IMR-90 (cell line): ENCODE measurements around the gene FMN1. TPM values are rescaled to one million over a fixed set of nuclear protein-coding genes. Genes with fewer than 3 reads are reported as not detected.
A peak's percentile ranks its signal among the peaks of the same experiment; 100 is the strongest.

Source experiments
- ATAC-seq: fragments of 200-7000 bp; cut with Tn5 transposase; 2 replicates; pipeline ENCODE4 v1.9.1; 2020; ENCODE audit warnings: low read depth, mild to moderate bottlenecking, moderate library complexity
- BruUV-seq: library from RNA; stranded (reverse); fragments of 400-500 nt; replicated peaks from 2 replicates; lab custom pipeline; 2021; lab: Mats Ljungman, UMichigan
- CTCF ChIA-PET: fragments of 300-600 bp; formaldehyde crosslinking; extraction: SDS; loops from one replicate; lab custom pipeline; 2021; ENCODE audit warnings: antibody characterized with exemption; lab: Yijun Ruan, JAX
- POLR2A ChIA-PET: fragments of 300-600 bp; sonication (Branson Sonifier 250); formaldehyde crosslinking; loops from one replicate; lab custom pipeline; 2022; ENCODE audit warnings: antibody characterized with exemption; ENCODE audit not compliant: unreplicated experiment; lab: Charles Lee
- DNase-seq: peaks from one replicate; pipeline ENCODE4 v3.0.0; 2013
- H2AFZ ChIP-seq: replicated peaks from 2 replicates; pipeline ENCODE3; 2013; ENCODE audit warnings: low read length, mild to moderate bottlenecking; ENCODE audit not compliant: poor library complexity
- H2AK5ac ChIP-seq: 2 replicates; pipeline ENCODE4 v1.6.1; 2013; ENCODE audit warnings: low read depth, low read length, inconsistent platforms
- H2AK9ac ChIP-seq: replicated peaks from 2 replicates; pipeline ENCODE3; 2013; ENCODE audit warnings: mild to moderate bottlenecking, low read depth, low read length, moderate library complexity; ENCODE audit not compliant: poor library complexity
- H2BK120ac ChIP-seq: 2 replicates; pipeline ENCODE4 v1.6.1; 2013; ENCODE audit warnings: low read depth, low read length, inconsistent platforms
- H2BK15ac ChIP-seq: 3 replicates; pipeline ENCODE4 v1.6.1; 2013; ENCODE audit warnings: low read depth, low read length, inconsistent platforms
- H2BK20ac ChIP-seq: 2 replicates; pipeline ENCODE4 v1.6.1; 2013; ENCODE audit warnings: low read depth, mild to moderate bottlenecking, inconsistent platforms, low read length, moderate library complexity
- H2BK5ac ChIP-seq: 2 replicates; pipeline ENCODE4 v1.6.1; 2013; ENCODE audit warnings: mild to moderate bottlenecking, low read depth, low read length, inconsistent platforms; ENCODE audit not compliant: poor library complexity, severe bottlenecking
- H3K14ac ChIP-seq: replicated peaks from 2 replicates; pipeline ENCODE4 v1.6.1; 2013; ENCODE audit warnings: low read depth, low read length, inconsistent platforms
- H3K18ac ChIP-seq: 2 replicates; pipeline ENCODE4 v1.6.1; 2013; ENCODE audit warnings: low read depth, low read length, control low read depth
- H3K23ac ChIP-seq: 2 replicates; pipeline ENCODE4 v1.6.1; 2013; ENCODE audit warnings: low read depth, low read length, inconsistent platforms
- H3K27ac ChIP-seq: 2 replicates; pipeline ENCODE4 v1.5.1; 2013; ENCODE audit warnings: mild to moderate bottlenecking, control low read depth, low read length; ENCODE audit not compliant: insufficient read depth
- H3K27me3 ChIP-seq: 2 replicates; pipeline ENCODE4 v1.6.1; 2013; ENCODE audit warnings: low read length; ENCODE audit not compliant: control insufficient read depth, insufficient read depth
- H3K36me3 ChIP-seq: 2 replicates; pipeline ENCODE4 v1.6.1; 2013; ENCODE audit warnings: low read length, mixed read lengths; ENCODE audit not compliant: control insufficient read depth, insufficient read depth
- H3K4ac ChIP-seq: 2 replicates; pipeline ENCODE4 v1.6.1; 2013; ENCODE audit warnings: low read depth, low read length, inconsistent platforms
- H3K4me1 ChIP-seq: 2 replicates; pipeline ENCODE4 v1.6.1; 2013; ENCODE audit warnings: low read length, mixed read lengths; ENCODE audit not compliant: control insufficient read depth, insufficient read depth
- H3K4me2 ChIP-seq: 2 replicates; pipeline ENCODE4 v1.6.1; 2013; ENCODE audit warnings: low read depth, mild to moderate bottlenecking, control low read depth, low read length, moderate library complexity
- H3K4me3 ChIP-seq: 2 replicates; pipeline ENCODE4 v1.5.1; 2013; ENCODE audit warnings: low read depth, mild to moderate bottlenecking, control low read depth, low read length, moderate library complexity; ENCODE audit not compliant: insufficient read depth
- H3K56ac ChIP-seq: 2 replicates; pipeline ENCODE4 v1.6.1; 2013; ENCODE audit warnings: low read length, inconsistent platforms; ENCODE audit not compliant: insufficient read depth; ENCODE audit errors: extremely low read depth
- H3K79me1 ChIP-seq, 2 experiments: 2 replicates each; pipeline ENCODE4 v1.6.1; 2013; ENCODE audit warnings: low read length in 2 of 2, inconsistent platforms in 1 of 2, low read depth in 1 of 2
- H3K9ac ChIP-seq: 2 replicates; pipeline ENCODE4 v1.6.1; 2013; ENCODE audit warnings: low read depth, low read length, control low read depth
- H3K9me1 ChIP-seq: 2 replicates; pipeline ENCODE4 v1.6.1; 2013; ENCODE audit warnings: low read length, inconsistent platforms; ENCODE audit not compliant: insufficient read depth
- H3K9me3 ChIP-seq: 2 replicates; pipeline ENCODE4 v1.6.1; 2013; ENCODE audit warnings: low read length; ENCODE audit not compliant: control insufficient read depth, insufficient read depth
- H4K20me1 ChIP-seq: 2 replicates; pipeline ENCODE4 v1.6.1; 2013; ENCODE audit warnings: low read length, inconsistent platforms; ENCODE audit not compliant: insufficient read depth
- H4K5ac ChIP-seq: 2 replicates; pipeline ENCODE4 v1.6.1; 2013; ENCODE audit warnings: mild to moderate bottlenecking, low read depth, low read length, control low read depth
- H4K8ac ChIP-seq, 2 experiments: 2 replicates each; pipeline ENCODE4 v1.6.1; 2013; ENCODE audit warnings: low read depth in 2 of 2, low read length in 2 of 2, control low read depth in 1 of 2, inconsistent platforms in 1 of 2
- H4K91ac ChIP-seq: 2 replicates; pipeline ENCODE4 v1.6.1; 2013; ENCODE audit warnings: low read depth, low read length, inconsistent platforms; ENCODE audit not compliant: insufficient read depth
- MAFK ChIP-seq: IDR thresholded peaks from 2 replicates; pipeline ENCODE4 v1.6.1; 2012; ENCODE audit warnings: low read depth, low read length, improper control_type of control experiment
- RAD21 ChIP-seq: IDR thresholded peaks from 2 replicates; pipeline ENCODE4 v1.6.1; 2012; ENCODE audit warnings: low read length, improper control_type of control experiment
- WGBS, 2 experiments: methylation state at CpG; one replicate each; pipeline versions ENCODE4 v1.1.5 to v1.1.7; 2013; ENCODE audit warnings: missing lambda C conversion rate in 2 of 2; ENCODE audit not compliant: insufficient read length in 1 of 2; ENCODE audit errors: extremely low coverage in 2 of 2; 5-methylcytosine and 5-hydroxymethylcytosine counted together
- dilution Hi-C: fragments of 300-500 bp; cut with HindIII; formaldehyde crosslinking; loops from one replicate; pipeline ENCODE4 v1.14.3; 2018; ENCODE audit warnings: low sequenced_read_pairs; ENCODE audit not compliant: unreplicated experiment
- in situ Hi-C: fragments of 300-500 bp; cut with MboI; formaldehyde crosslinking; loops from 3 replicates; pipeline ENCODE4 v1.14.3; 2019; ENCODE audit warnings: low sequenced_read_pairs, inconsistent platforms, mixed read lengths
- intact Hi-C: fragments of 100-400 bp; cut with micrococcal nuclease; formaldehyde crosslinking; loops from 2 replicates; pipeline ENCODE4 v1.10.0; 2022
- polyA plus RNA-seq, 3 experiments: library from polyadenylated mRNA; depleted of rRNA; stranded (reverse); fragments of >200 nt; gene quantifications; 2 replicates each; pipeline ENCODE4 v1.2.3, GENCODE V29; 2012; ENCODE audit warnings: low replicate concordance in 1 of 3
- total RNA-seq: library from RNA; depleted of rRNA; stranded (reverse); fragments of >200 nt; gene quantifications from 2 replicates; pipeline ENCODE4 v1.2.3, GENCODE V29; 2012
- TF ChIP-seq, protein P1 (sequence below): fragments of 150-350 bp; IDR thresholded peaks from 2 replicates; pipeline ENCODE4 v1.6.1; 2017; ENCODE audit warnings: mild to moderate bottlenecking, antibody characterized with exemption, low read length, low read depth

FMN1 gene
- total and polyA plus RNA-seq, 2 of the 4 experiments (the other 2 are of a cell fraction): 7.3 to 17.6 TPM

- intact Hi-C loops (no loop called here), dilution Hi-C loops (no loop called here), in situ Hi-C loops (no loop called here)
- no peak overlapping the region for H3K27ac ChIP-seq
- no TSS peak for BruUV-seq
- H3K79me1 ChIP-seq: peaks cover 17 to 63% of the 10 kb centered on the region in 2 experiments
- no peak for ATAC-seq
- H3K4me1 ChIP-seq: peaks cover 16% of the 10 kb centered on the region
- H4K5ac ChIP-seq: no peak overlapping the region
- no peak overlapping the region for H3K56ac ChIP-seq
- H3K27me3 ChIP-seq: no peaks in the 10 kb centered on the region
- TF ChIP-seq, protein P1, sequence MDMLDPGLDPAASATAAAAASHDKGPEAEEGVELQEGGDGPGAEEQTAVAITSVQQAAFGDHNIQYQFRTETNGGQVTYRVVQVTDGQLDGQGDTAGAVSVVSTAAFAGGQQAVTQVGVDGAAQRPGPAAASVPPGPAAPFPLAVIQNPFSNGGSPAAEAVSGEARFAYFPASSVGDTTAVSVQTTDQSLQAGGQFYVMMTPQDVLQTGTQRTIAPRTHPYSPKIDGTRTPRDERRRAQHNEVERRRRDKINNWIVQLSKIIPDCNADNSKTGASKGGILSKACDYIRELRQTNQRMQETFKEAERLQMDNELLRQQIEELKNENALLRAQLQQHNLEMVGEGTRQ: no peak
- TF ChIP-seq RAD21 (no peak), MAFK (no peak)
- WGBS, 2 experiments: no CpG with 5 or more reads among the region's 5 CpGs
- no peak overlapping the region for H2BK15ac ChIP-seq
- peaks cover 5% of the 10 kb centered on the region; the same call in 1 of the 2 replicates for H3K9me1 ChIP-seq
- H3K4me3 ChIP-seq: no peak overlapping the region
- no peak overlapping the region for H2BK120ac ChIP-seq
- no peaks in the 10 kb centered on the region for H3K9me3 ChIP-seq
- H2AK5ac ChIP-seq: no peak overlapping the region
- peak overlapping the region; percentile 11 for H2BK5ac ChIP-seq
- H2BK20ac ChIP-seq: no peak overlapping the region
- peaks cover 61% of the 10 kb centered on the region; the same call in 1 of the 2 replicates for H4K20me1 ChIP-seq
- no peak overlapping the region for H2AFZ ChIP-seq
- H2AK9ac ChIP-seq: no peak overlapping the region
- peak overlapping the region; percentile 19; the same call in 1 of the 2 replicates for H3K23ac ChIP-seq
- ChIA-PET POLR2A (no interaction called here), CTCF (no interaction called here)
- no peak overlapping the region for H3K18ac ChIP-seq
- H3K14ac ChIP-seq: no peak overlapping the region
- H4K8ac ChIP-seq: 0 out of 4 replicates have a peak overlapping the region, but pooled peaks of 1 of the 2 experiments have one; percentile 13
- no peak overlapping the region for H3K9ac ChIP-seq
- no peak overlapping the region for H3K4me2 ChIP-seq
- no peak overlapping the region for H4K91ac ChIP-seq
- peak; percentile 15 for DNase-seq
- no peak overlapping the region; the same call in 1 of the 2 replicates for H3K4ac ChIP-seq
- no peaks in the 10 kb centered on the region for H3K36me3 ChIP-seq
Observed at GRCh38 chr15:33029109-33029652, 165.3 kb downstream of the FMN1 start.
